Loucy (cell line): ENCODE data around the gene TXNRD1.
A peak's percentile ranks its signal among the peaks of the same experiment; 100 is the strongest.

Experiments used
- H2AFZ ChIP-seq: fragments of 200-600 bp; sonication (generic); 2 replicates; pipeline ENCODE4 v1.6.0; 2016; ENCODE audit warnings: antibody characterized with exemption, mild to moderate bottlenecking, low read length, moderate library complexity
- H3F3A ChIP-seq: fragments of 200-600 bp; 2 replicates; pipeline ENCODE4 v1.6.0; 2016; ENCODE audit warnings: antibody characterized with exemption, low read depth, mild to moderate bottlenecking
- H3K27me3 ChIP-seq: fragments of 200-600 bp; sonication (generic); 2 replicates; pipeline ENCODE4 v1.6.1; 2014; ENCODE audit warnings: low read length, mild to moderate bottlenecking; ENCODE audit not compliant: insufficient read depth, poor library complexity, severe bottlenecking
- H3K36me3 ChIP-seq: fragments of 200-600 bp; sonication (generic); 2 replicates; pipeline ENCODE4 v1.6.1; 2016; ENCODE audit warnings: low read length; ENCODE audit not compliant: insufficient read depth
- H3K4me1 ChIP-seq: fragments of 200-600 bp; sonication (generic); 2 replicates; pipeline ENCODE4 v1.5.1; 2014; ENCODE audit warnings: low read length, mild to moderate bottlenecking; ENCODE audit not compliant: insufficient read depth, poor library complexity, severe bottlenecking
- H3K4me2 ChIP-seq: fragments of 200-600 bp; sonication (generic); 2 replicates; pipeline ENCODE4 v1.6.0; 2014; ENCODE audit warnings: antibody characterized with exemption, low read length, low read depth, mild to moderate bottlenecking; ENCODE audit not compliant: poor library complexity, severe bottlenecking
- H3K4me3 ChIP-seq: fragments of 200-600 bp; sonication (generic); 2 replicates; pipeline ENCODE4 v1.5.1; 2014; ENCODE audit warnings: low read length, mild to moderate bottlenecking, mixed read lengths; ENCODE audit not compliant: poor library complexity, severe bottlenecking
- H3K79me2 ChIP-seq: fragments of 200-600 bp; sonication (generic); 2 replicates; pipeline ENCODE4 v1.6.1; 2014; ENCODE audit warnings: low read length; ENCODE audit not compliant: insufficient read depth
- H3K9ac ChIP-seq: fragments of 200-600 bp; sonication (generic); 2 replicates; pipeline ENCODE4 v1.6.0; 2014; ENCODE audit warnings: mild to moderate bottlenecking, low read depth, low read length, moderate library complexity; ENCODE audit not compliant: poor library complexity, severe bottlenecking
- H3K9me2 ChIP-seq: fragments of 200-600 bp; sonication (generic); replicated peaks from 2 replicates; pipeline ENCODE4 v1.6.1; 2016; ENCODE audit warnings: low read depth, low read length, mixed read lengths
- H3K9me3 ChIP-seq: fragments of 200-600 bp; sonication (generic); 2 replicates; pipeline ENCODE4 v1.6.1; 2014; ENCODE audit warnings: mild to moderate bottlenecking, antibody characterized with exemption, low read length, low read depth; ENCODE audit not compliant: insufficient read depth
- H4K20me1 ChIP-seq: fragments of 200-600 bp; sonication (generic); 2 replicates; pipeline ENCODE4 v1.6.0; 2014; ENCODE audit warnings: antibody characterized with exemption, low read length, mild to moderate bottlenecking; ENCODE audit not compliant: insufficient read depth, poor library complexity, severe bottlenecking
- CTCF ChIP-seq: fragments of 200-600 bp; sonication (generic); conservative IDR thresholded peaks from 2 replicates; pipeline ENCODE4 v1.5.1; 2014; ENCODE audit warnings: mild to moderate bottlenecking, antibody characterized with exemption, low read length
- EZH2phosphoT487 ChIP-seq: fragments of 200-600 bp; IDR thresholded peaks from 2 replicates; pipeline ENCODE4 v1.6.1; 2018; ENCODE audit warnings: antibody characterized with exemption, mild to moderate bottlenecking, moderate library complexity, borderline replicate concordance

TXNRD1 gene

GRCh38 chr12:104372721-104373335, 157.2 kb downstream of the TXNRD1 start:
- H3K4me3 ChIP-seq = peak overlapping the region; percentile 65
- H4K20me1 ChIP-seq = no peaks in the 10 kb centered on the region
- H3K27me3 ChIP-seq = no peaks in the 10 kb centered on the region
- H3K4me1 ChIP-seq = peaks cover 20% of the 10 kb centered on the region
- no peaks in the 10 kb centered on the region for H3K9me2 ChIP-seq
- TF ChIP-seq CTCF = no peak
- TF ChIP-seq EZH2phosphoT487 = no peak
- H3K36me3 ChIP-seq = no peaks in the 10 kb centered on the region
- H3K9ac ChIP-seq = peak overlapping the region; percentile 62
- no peaks in the 10 kb centered on the region for H3K79me2 ChIP-seq
- peak overlapping the region; percentile 83 for H3K4me2 ChIP-seq
- H3F3A ChIP-seq = no peaks in the 10 kb centered on the region
- no peaks in the 10 kb centered on the region; the same call in 1 of the 2 replicates for H3K9me3 ChIP-seq
- H2AFZ ChIP-seq = peak overlapping the region; percentile 24

- H3K9me2 ChIP-seq = no peaks in the 10 kb centered on the region
- no peak overlapping the region for H3K9ac ChIP-seq
- no peak overlapping the region for H3K4me2 ChIP-seq
- no peak overlapping the region for H3K4me3 ChIP-seq
- TF ChIP-seq EZH2phosphoT487 (no peak), CTCF (no peak)
- H2AFZ ChIP-seq = no peak overlapping the region
- peaks cover 20% of the 10 kb centered on the region for H3K4me1 ChIP-seq
- no peaks in the 10 kb centered on the region for H3K79me2 ChIP-seq
- no peaks in the 10 kb centered on the region for H4K20me1 ChIP-seq
- no peaks in the 10 kb centered on the region for H3K36me3 ChIP-seq
- no peaks in the 10 kb centered on the region; the same call in 1 of the 2 replicates for H3K9me3 ChIP-seq
- no peaks in the 10 kb centered on the region for H3F3A ChIP-seq
- no peaks in the 10 kb centered on the region for H3K27me3 ChIP-seq
Observed at GRCh38 chr12:104374071-104374470, 158.5 kb downstream of the TXNRD1 start.

- H3K4me1 ChIP-seq = peaks cover 20% of the 10 kb centered on the region
- H3K9me3 ChIP-seq = no peaks in the 10 kb centered on the region; the same call in 1 of the 2 replicates
- H2AFZ ChIP-seq = no peak overlapping the region
- H3F3A ChIP-seq = no peaks in the 10 kb centered on the region
- H3K79me2 ChIP-seq = no peaks in the 10 kb centered on the region
- H3K4me2 ChIP-seq = no peak overlapping the region
- H3K9ac ChIP-seq = no peak overlapping the region
- H3K36me3 ChIP-seq = no peaks in the 10 kb centered on the region
- H3K9me2 ChIP-seq = no peaks in the 10 kb centered on the region
- no peak overlapping the region for H3K4me3 ChIP-seq
- no peaks in the 10 kb centered on the region for H3K27me3 ChIP-seq
- TF ChIP-seq EZH2phosphoT487 (no peak), CTCF (no peak)
- H4K20me1 ChIP-seq = no peaks in the 10 kb centered on the region
Observed at GRCh38 chr12:104374806-104375205, 159.2 kb downstream of the TXNRD1 start.
